ENCODE results near the gene PARM1.

DNA sequence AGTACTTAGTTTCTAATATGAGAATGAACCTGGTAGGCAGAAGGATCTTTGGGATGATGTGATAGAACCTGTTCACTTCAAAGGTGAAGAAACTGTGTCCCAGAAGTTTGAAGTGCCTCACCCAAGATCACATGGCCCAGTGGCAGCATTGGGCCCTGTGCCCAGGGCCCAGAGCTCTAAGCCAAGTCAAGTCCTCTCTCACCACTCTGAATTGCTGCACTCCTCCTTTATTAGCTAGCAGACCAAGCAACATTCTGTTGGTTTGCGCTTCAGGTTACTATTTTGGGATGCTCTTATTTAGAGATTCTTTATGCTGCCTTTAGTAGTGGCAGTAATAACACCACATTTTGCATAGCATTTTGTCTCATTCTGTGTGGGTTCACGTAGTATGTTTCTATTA, 82.7 kb downstream of the PARM1 start:
- TF ChIP-seq CTCF (tag by site-specific recombination; IDR thresholded peaks at IDR 0.05) (no peak), ZNF776 (tag by site-specific recombination; IDR thresholded peaks at IDR 0.05; ENCODE audit: borderline replicate concordance) (no peak), MZF1 (tag by site-specific recombination; IDR thresholded peaks at IDR 0.05; ENCODE audit: borderline replicate concordance) (no peak), REST (tag by site-specific recombination; IDR thresholded peaks at IDR 0.05) (no peak), YY2 (tag by site-specific recombination; IDR thresholded peaks at IDR 0.05) (no peak), ZNF561 (tag by site-specific recombination; IDR thresholded peaks at IDR 0.05; ENCODE audit: borderline replicate concordance) (no peak), SALL2 (tag by site-specific recombination; IDR thresholded peaks at IDR 0.05; ENCODE audit: borderline replicate concordance) (no peak), ZBTB11 (tag by site-specific recombination; conservative IDR thresholded peaks at IDR 0.05; ENCODE audit: low read depth) (no peak), ZNF792 (tag by site-specific recombination; IDR thresholded peaks at IDR 0.05) (no peak), ZNF530 (tag by site-specific recombination; IDR thresholded peaks at IDR 0.05; ENCODE audit: low read depth) (no peak), TRIM28 (IDR thresholded peaks at IDR 0.05; ENCODE audit: borderline replicate concordance, low read length) (no peak)
- TF ChIP-seq, protein P1, sequence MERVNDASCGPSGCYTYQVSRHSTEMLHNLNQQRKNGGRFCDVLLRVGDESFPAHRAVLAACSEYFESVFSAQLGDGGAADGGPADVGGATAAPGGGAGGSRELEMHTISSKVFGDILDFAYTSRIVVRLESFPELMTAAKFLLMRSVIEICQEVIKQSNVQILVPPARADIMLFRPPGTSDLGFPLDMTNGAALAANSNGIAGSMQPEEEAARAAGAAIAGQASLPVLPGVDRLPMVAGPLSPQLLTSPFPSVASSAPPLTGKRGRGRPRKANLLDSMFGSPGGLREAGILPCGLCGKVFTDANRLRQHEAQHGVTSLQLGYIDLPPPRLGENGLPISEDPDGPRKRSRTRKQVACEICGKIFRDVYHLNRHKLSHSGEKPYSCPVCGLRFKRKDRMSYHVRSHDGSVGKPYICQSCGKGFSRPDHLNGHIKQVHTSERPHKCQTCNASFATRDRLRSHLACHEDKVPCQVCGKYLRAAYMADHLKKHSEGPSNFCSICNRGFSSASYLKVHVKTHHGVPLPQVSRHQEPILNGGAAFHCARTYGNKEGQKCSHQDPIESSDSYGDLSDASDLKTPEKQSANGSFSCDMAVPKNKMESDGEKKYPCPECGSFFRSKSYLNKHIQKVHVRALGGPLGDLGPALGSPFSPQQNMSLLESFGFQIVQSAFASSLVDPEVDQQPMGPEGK (tag by site-specific recombination; IDR thresholded peaks at IDR 0.05): no peak
- TF ChIP-seq, protein P2, sequence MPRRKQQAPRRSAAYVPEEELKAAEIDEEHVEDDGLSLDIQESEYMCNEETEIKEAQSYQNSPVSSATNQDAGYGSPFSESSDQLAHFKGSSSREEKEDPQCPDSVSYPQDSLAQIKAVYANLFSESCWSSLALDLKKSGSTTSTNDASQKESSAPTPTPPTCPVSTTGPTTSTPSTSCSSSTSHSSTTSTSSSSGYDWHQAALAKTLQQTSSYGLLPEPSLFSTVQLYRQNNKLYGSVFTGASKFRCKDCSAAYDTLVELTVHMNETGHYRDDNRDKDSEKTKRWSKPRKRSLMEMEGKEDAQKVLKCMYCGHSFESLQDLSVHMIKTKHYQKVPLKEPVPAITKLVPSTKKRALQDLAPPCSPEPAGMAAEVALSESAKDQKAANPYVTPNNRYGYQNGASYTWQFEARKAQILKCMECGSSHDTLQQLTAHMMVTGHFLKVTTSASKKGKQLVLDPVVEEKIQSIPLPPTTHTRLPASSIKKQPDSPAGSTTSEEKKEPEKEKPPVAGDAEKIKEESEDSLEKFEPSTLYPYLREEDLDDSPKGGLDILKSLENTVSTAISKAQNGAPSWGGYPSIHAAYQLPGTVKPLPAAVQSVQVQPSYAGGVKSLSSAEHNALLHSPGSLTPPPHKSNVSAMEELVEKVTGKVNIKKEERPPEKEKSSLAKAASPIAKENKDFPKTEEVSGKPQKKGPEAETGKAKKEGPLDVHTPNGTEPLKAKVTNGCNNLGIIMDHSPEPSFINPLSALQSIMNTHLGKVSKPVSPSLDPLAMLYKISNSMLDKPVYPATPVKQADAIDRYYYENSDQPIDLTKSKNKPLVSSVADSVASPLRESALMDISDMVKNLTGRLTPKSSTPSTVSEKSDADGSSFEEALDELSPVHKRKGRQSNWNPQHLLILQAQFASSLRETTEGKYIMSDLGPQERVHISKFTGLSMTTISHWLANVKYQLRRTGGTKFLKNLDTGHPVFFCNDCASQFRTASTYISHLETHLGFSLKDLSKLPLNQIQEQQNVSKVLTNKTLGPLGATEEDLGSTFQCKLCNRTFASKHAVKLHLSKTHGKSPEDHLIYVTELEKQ (tag by site-specific recombination; IDR thresholded peaks at IDR 0.05; ENCODE audit: borderline replicate concordance): no peak
